Activated CD8-positive, alpha-beta memory T cell treated with anti-CD3 and anti-CD28 coated beads, Interleukin-2, amount 50 U/mL, for 4 hours (primary cell): Measurements from ENCODE around the gene RBCK1.

Experiments used
- DNase-seq: peaks from one replicate; pipeline ENCODE4 v3.0.0-alpha.2; 2020

RBCK1 gene

DNA sequence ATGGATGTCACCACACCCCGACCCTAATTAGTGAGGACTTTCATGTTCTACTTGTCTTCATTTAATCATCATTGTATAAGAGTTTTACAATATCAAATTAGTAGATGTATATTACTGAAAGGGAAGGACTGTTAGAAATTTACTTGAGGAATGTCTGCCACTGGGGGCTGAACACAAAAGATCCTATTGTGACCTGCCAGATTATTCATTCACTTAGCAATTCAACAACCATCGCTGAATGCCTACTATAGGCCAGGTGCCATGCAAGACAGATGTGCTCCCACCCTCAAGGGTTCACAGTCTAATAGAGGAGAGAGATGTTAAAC, 8.0 kb upstream of the RBCK1 start:
- DNase-seq, result no peak

GRCh38 chr20:400454-401275, 7.4 kb upstream of the RBCK1 start:
- DNase-seq, result no peak

GRCh38 chr20:401682-402495, 6.2 kb upstream of the RBCK1 start:
- DNase-seq, result no peak

DNA sequence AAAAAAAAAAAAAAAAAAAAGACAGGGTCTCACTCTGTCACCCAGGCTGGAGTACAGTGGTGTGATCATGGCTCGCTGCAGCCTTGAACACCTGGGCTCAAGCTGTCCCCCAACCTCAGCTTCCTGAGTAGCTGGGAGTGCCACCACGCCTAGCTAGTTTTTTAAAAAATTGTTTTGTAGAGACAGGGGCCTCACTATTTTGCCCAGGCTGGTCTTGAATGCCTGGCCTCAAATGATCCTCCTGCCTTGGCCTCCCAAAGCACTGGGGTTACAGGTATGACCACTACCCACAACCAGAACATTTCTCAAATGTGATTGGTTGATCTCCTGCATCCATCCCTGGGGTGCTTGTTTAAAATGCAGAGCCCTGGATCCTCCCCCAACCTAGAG, 5.6 kb upstream of the RBCK1 start:
- no peak for DNase-seq

- no peak for DNase-seq
These were observed 5.1 kb upstream of the RBCK1 start for GRCh38 chr20:402898-403581.

DNA sequence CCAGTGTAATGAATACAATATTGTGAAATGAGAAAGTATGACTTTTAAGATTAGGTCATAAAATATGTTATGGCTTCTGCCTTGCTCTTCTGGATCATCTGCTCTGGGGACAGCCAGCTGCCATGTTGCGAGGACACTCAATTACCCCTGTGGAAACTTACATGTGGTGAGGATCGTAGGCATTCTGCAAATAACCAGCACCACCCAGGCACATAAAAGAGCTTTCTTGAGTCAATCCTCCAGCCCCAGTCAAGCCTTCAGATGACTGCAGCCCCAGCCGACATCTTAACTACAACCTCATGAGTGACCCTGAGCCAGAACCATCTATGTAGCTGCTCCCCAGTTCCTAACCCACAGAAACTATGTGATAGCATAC, 4.5 kb upstream of the RBCK1 start:
- no peak for DNase-seq

DNA sequence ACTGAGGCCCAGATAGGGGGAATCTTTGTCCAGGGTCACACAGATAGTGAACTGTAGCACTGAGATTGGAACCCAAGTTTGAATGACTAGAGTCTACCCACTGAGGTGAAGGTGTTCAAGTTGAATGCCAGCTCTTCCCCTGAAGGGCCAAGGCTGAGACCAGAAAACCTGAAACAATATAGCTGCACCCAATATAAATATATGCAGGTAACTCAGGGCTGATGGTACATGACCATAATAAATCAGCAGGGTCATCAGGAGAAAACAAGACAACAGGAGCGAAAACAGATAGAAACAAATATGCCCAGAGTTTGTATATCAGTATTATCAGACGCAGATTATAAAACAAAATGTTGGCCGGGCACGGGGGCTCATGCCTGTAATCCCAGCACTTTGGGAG, 4.0 kb upstream of the RBCK1 start:
- DNase-seq, result no peak

DNA sequence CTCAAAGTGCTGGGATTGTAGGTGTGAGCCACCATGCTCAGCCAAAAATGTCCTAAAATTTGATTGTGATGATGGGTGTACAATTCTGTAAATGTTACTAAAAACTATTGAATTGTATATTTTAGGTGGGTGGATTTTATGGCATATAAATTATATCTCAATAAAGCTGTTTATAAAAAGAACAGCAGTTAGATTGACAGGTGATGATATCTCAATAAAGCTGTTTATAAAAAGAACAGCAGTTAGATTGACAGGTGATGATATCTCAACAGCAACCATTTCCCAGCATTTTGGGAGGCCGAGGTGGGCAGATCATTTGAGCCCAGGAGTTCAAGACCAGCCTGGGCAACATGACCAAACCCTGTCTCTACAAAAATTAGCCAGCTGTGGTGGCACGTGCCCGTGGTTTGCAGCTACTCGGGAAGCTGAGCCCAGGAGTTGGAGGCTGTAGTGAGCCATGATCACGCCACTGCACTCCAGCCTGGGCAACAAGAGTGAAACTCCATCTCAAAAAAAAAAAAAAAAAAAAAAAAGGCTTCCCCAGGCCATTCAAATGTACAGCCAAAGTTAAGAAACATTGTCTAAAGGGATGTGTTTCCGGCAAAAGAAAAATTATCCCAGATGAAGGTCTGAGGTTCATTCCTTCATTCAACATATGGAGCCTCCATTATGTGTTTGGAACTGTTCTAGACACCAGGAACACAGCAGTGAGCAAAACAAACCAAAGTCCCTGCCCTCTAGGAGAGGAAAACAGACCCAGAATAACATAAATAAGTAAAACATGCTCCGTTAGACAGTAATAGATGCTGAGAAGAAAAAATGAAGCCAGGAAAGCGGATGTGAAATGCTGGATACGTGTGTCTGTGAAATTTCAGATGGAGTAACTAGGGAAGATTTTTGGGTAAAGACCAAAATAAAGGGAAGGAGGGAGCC, 1.6 kb upstream of the RBCK1 start:
- DNase-seq, result no peak

DNA sequence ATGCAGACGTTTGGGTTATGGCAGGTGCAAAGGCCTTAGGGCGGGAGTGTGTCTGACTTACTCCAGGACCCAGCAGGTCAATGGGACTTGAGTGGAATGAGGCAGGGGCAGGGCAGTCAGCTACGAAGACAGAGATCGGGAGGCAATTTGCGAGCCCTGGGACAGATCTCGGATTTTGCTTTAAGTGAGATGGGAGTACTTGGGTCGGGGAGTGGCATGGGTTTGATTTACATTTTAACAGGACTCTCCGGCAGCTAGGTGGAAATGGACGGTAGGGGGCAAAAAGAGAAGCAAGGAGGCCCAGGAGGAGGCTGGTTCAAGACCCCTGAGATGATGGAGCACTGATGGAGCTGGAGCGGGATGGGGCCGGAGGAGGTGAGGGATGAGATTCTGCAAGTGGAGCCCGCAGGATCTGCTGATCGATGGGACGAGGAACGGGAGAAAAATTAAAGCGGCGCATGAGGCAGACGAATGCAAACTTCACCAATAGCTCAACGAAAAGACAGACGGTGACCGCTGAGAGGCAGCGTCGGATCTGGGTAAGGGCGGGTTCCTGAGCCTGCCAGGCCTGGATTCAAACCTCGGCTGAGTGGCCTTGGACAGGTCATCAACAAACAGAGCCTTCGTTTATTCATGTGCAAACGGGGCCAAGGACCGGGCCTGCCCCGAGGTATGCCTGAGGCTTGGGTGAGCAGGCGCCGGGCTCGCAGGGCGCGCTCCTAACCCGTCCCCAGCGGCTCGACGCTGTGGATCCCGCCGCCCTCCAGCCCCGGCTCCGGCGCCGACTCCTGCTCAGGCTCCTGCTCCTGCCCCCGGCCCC, 756 bp upstream of the RBCK1 start:
- peak; percentile 65 for DNase-seq

GRCh38 chr20:408843-409696, 971 bp downstream of the RBCK1 start:
- DNase-seq, result no peak

GRCh38 chr20:409697-410559, 1.8 kb downstream of the RBCK1 start:
- DNase-seq, result no peak

DNA sequence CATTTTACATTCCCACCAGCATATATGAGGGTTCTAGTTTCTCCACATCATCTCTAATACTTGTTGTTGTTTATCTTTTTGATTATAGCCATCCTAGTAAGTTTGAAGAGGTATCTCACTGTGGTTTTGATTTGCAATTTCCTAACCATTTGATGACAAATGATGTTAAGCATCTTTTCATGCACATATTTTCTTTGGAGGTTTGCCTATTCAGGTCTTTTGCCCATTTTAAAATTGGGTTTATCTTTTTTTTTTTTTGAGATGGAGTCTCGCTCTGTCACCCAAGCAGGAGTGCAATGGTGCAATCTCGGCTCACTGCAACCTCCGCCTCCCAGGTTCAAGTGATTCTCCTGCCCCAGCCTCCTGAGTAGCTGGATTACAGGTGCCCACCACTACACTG, 4.0 kb downstream of the RBCK1 start:
- no peak for DNase-seq

- DNase-seq, result no peak
These were observed 6.1 kb downstream of the RBCK1 start for GRCh38 chr20:414161-414560.

DNA sequence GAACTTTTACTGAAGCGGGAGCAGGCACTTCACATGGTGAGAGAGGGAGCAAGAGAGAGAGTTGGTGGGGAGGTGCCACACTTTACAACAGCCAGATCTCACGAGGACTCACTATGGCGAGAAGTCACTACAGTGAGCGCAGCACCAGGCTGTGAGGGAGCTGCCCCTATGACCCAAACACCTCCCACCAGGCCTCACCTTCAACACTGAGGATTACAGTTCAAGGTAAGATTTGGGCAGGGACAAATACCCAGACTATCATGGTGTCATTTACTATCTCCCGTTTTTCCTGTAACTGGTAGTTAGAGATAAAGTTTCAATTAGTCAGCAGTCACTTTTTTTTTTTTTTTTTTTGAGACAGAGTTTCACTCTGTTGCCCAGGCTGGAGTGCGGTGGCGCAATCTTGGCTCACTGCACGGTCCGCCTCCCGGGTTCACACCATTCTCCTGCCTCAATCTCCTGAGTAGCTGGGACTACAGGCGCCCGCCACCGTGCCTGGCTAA, 7.8 kb downstream of the RBCK1 start:
- no peak for DNase-seq

DNA sequence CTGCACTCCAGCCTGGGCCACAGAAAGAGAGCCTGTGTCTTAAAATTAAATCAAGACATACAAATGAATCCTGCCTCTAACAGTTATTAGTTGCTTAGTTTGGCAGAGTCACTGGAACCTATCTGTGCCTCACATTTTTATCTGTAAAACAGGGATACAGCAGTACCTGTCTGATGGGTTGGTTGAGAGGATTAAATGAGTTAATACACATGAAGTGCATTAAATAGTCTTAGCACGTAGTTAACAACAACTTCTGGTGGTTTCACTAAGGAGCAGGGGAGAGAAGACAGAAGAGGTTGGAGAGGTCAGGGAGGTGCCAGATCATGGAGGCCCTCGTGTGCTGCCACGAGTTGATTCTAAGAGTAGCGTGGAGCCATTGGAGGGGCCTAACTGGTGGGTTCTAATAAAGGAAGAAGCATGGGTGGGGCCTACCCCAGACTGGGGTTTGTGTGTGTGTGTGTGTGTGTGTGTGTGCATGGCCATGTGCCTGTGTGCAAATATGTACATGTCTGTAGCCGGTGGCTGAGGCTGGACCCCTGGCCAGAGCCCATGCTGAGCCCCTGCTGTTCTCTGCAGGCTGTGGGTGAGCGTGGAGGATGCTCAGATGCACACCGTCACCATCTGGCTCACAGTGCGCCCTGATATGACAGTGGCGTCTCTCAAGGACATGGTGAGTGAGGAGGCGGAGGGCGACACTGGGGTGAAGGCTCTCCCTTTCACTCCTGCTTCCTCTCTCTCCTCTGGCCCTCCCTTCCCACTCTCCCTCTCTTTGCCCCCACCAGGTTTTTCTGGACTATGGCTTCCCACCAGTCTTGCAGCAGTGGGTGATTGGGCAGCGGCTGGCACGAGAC, 9.1 kb downstream of the RBCK1 start:
- DNase-seq, result no peak

- DNase-seq, result no peak
These were observed 9.8 kb downstream of the RBCK1 start for GRCh38 chr20:417801-418342.

DNA sequence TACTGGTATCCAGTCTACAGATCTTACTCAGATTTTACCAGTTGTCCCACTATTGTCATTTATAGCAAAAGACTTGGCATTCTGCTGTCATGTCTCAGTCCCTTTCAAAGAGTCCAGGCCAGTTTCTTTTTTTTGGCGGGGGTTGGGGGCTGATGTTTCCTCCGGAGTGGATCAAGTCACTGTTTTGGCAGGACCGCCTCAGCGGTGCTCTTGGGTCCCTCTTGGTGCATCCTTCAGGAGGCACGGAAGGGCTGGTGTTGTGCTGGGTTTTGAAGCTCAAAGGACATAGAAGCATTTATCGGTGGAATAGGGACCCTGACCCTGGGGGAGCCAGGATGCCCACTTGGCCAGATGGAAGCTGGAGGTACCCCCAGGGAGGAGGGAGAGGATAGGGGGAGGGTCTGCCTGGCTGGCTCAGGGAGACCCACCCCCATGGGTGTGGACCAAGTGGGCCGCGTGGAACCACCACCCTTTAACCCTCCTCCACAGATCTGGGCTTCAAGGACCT, 10.8 kb downstream of the RBCK1 start:
- DNase-seq, result no peak

GRCh38 chr20:419556-420165, 11.6 kb downstream of the RBCK1 start:
- no peak for DNase-seq
